Measurements from ENCODE around the gene UBE2O.

UBE2O gene

DNA sequence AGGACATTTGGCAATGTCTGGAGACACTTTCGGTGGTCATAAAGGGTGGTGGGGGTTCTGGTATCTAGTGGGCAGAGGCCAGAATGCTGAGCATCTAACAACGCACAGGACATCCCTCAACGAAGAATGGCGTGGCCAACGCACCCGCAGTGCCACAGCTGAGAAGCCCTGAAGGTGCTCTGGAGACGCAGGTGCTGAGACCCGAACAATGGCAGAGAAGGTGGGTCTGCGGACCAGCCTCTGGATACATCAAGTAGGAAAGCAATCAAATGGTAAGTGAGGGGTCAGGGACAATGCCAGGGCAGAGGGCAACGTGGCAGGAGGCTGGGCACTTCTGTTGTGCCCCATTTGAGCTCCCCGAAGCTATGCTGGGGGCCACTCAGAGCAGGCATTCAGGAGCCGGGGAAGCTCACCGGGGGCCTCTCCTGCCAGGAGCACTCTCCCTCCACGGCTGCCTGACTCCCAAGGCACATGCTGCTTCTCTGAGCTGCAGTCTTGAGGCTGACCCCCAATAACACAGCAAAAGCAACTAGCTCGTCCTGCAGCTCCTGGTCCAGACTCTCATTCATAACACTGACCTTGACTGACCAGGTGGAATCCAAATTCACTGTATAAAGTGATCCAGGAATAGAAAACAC lies 42.5 kb downstream of the UBE2O start:
- DNase-seq: no peak

DNA sequence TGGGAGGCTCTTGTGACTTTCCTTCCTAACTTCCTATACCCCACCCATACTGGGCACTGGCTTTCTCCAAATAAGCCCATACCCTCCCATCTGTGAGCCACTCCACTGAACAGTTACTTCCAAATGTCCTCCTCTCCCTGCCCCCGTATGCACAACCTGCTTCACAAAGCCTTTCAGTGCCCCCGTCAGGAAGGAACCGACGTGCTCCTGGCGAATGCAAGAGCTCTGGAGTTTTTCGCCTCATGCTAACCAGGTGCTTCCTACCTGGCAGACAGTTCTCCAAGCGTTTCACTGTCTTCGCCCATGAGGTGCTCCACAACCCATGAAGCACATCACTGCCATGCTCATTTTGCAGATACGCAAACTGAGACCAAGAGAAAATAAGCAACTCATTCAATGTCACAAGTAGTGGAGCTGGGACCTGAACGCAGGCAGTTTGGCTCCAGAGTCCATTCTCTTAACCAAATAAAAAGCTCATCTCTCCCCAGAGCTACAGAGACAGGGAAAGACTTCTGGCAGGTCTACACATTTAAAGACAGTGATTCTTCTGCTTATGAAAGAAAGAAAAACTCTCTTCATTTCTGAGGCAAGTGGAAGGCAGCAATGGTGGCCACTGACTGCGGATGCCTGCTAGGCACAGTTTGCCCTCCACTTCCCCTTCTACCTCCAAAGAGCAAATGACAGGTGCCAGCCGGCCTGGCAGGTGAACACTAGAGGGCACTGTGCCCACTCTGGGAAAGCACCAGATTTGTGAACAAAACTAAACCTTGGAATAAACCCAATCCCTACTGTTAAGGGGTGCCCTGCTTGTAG lies 44.7 kb downstream of the UBE2O start:
- peak; percentile 22 for DNase-seq

DNA sequence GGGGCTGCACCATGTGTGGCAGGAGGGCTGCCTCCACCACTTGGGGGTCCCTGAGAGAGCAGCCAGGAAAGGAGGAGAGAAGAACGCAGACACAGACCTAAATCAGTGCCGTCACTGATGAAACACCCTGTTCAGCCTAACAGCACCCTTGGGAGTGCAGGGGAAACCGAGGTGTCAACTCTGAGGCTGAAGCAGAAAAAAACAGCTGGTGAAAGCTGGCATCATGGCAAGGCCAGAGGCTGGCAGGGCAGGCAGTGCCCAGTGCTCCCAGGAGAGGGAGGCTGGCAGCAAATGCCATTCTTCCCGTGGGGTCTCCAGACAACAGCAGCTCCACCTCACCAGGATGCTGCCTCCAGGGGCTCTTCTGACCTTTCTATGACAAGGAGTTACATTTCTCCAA lies 45.4 kb downstream of the UBE2O start:
- no peak for DNase-seq

DNA sequence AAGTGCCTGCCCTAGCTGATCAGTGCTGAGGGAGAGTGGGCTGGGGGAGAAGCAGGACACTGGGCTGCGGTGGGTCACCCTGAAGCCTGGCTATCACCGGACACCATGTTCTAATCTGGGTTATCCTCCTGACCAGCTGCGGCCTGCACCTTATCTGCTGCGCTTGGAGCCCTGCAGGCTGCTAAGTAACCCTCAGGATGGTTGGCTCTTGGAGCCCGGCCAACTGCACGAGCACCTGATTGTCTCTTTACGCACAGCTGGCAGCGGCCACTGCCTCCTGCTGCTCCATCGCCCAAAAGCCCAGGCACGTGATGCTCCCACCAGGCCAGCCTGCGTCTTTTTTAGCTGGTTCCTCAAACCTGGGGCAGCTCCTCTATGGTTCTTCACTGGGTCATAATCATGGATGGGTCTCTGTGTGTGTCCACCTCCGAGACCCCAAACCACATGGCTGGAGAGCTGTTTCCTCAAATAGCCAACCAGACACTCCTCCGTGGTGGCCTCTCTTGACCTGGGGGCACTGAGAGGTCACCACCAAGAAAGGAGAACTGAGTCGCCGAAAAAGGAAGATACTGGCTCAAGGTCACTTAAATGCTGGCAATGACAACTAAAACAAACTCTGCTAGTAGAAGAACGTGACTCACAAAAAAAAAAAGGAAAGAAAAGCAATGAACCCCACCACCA lies 46.8 kb downstream of the UBE2O start:
- DNase-seq: peak; percentile 80

DNA sequence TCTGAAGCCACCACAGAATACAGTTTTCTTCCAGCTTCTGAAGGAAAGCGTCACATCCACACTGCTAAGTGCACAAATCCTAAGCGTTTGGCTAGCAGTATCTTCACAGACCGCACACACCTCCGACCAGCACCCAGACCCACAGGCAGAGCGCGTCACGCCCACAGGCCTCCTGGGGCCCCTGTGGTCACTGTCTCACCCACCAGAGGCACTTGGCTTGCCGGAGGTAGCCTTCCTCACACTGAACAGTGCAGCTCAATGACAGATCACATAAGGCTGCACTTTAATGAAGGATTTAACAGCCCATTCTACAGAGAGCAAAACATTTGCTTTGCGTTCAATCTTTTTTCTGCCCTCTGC lies 47.4 kb downstream of the UBE2O start:
- no peak for DNase-seq

DNA sequence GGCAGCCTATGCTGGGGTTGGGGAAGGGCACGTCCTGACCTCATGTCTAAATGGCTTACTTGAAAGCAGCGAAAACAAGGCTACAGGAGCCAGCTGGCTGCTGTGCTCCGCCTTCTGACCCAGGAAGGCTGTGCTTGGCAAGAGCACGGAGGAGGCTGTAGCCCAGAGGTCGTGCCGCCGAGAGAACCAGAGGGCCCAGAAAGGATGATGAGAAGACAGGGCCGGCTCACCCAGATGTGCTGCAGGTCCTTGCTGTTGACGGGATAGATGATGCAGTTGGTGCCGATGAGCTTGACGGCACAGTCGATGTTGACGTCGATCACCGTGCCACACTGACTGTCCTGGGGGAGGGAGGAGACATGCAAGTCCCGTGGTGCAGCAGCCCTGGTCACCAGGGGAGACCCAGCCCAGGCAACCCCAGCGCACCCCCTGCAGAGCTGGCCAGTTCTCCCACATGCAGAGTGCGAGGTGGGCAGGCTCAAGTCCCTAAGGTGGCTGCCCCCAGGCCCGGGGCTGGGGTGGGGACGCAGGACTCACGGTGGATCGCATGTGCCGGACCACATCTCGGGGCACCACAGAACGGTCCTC lies 47.9 kb downstream of the UBE2O start:
- no peak for DNase-seq

DNA sequence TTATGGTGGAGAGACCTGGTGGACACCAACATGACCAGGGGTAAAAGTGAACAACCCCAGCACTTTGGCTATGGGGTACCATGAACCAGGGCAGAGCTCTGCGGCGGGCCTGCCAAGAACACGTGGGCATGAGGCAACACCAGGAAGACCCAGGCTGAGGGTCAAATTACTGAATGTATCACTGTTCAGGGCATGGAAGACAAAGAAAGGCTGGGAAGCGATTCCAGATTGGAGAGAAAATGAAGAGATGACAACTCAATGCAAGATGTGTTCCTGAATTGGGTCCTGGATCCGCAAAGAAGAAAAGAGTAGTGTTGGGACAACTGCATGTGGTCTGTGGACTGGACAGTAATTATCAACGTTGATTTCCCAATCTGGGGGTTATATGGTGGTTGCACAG lies 48.7 kb downstream of the UBE2O start:
- DNase-seq: no peak

DNA sequence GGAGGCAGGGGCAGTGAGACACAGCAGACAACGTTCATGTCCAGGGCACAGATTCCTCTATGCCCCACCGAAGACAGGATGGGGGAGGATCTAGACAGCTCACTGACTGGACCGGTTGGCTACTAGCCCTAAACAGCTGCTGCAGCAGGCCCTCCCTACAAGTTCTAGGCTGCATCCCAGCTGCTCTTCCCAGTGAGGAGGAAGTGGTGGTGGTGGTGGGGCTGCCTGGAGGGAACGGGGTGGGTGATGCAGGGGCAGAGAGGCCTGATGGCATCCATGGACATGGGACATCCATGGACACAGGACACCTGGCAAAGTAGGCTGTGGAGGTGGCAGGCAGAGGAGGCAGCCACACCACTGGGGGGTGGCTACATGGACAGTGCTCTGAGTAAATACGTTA lies 50.2 kb downstream of the UBE2O start:
- DNase-seq: no peak

DNA sequence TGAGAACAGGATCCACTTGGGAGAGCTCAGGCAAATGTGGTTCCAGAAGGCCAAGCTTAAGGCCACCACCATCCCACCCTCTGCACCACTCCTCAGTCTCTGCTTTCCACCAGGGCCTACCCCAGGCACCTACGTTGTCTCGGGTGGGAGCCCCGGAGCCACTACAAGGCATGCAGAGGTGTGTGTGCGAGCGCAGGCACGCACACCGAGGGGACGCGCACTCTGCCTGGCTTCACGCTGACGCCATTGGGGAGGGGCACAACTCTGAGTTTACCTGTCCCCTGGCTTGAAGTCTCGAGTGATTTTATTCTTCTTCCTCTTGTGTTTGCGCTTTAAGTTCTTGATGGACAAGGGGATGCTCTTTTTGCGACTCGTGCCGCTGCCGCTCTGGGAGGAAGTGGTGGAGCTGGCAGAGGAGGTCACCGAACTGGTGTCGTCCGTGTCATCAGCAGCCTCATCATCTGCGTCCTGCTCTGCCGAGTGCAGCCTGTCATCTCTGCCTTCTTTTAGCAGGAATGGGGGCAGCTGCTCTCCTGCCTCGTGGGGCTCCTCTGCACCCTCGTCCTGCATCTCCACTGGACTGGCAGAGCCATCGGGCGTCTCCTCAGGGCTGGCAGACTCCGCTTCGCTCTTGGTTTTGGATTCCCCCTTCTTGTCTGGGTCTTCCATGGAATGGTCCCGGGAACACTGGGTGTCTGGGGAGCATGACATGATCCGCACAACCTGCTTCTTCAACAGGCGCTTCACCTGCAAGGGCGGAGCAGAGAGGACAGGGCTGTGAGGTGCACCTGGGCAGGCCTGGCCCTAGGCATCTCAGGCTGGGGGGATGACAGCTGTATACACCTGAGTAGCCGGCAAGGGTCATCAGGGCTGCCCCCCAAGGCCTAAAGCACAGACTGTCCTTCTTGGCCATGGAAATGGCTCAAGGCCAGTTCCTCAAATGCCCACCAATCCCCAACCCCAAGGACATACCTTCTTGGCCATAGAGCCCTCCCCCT lies 53.5 kb downstream of the UBE2O start:
- no peak for DNase-seq

DNA sequence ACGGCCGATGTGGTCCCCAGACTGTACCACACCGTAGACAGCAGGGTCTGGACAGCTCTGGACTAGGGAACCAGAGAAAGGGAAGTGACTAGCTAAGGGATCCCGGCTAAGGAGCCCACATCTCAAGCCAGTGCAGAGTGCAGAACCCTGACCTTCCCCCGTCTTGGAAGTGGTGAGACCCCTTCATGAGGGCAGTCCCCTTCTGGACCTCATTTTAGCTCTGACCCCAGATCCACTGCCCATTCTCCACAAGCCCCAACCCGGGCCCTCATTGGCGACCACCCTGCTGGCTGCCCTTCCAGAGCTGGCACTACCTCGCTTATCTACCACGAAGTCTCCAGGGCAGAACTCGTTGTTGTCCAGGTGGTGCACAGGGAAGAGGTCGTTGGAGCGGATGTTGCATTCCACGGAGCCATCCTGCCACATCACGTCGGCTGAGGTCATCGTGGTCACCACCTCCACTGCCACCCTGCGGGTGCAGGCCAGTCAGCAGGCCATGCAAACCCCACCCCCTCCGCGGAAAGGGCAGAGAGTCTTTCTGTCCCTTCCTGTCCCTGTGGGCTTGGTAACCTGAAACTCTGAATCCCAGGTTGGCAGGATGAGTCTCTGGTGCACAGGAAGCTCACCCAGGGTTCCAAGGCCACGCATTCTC lies 54.3 kb downstream of the UBE2O start:
- DNase-seq: no peak

DNA sequence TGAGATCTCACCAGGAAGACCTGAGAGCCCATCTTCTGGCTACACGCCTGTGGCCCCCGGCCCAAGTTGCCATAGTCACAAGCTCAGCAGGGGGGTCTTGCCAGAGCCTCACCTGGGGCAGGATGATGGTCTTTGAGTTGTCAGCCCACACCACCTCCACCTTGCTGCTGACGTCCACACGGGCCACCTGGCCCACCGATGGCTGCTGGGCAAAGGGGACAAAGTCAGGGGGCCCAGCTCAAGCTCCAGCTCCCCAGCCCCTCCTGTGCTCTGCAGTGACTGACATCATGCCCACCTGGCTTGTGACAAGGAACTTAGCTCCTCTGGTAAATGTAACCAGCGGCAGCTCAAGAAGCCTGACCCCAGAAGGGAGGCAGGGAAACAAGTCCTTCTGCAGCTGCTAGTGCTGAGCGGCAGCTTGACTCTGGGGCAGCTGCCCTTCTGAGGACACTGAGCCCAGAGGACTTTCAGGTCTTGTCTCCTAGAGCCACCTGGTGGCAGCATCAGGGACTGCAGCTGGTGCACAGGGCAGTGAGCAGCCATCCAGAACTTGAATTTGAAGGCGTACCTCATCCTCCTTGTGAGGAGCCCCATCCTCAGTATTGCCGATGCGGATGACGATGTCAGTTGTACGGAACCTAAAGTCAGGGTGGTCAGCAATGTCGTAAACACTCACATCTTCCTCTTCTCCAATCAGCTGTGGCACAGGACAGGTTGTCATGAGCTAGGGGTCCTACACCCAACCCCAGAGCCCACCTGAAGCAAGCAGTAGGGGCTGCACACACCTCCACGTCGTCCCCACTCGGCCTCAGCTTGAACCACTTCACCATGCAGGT lies 55.0 kb downstream of the UBE2O start:
- peak; percentile 58 for DNase-seq

DNA sequence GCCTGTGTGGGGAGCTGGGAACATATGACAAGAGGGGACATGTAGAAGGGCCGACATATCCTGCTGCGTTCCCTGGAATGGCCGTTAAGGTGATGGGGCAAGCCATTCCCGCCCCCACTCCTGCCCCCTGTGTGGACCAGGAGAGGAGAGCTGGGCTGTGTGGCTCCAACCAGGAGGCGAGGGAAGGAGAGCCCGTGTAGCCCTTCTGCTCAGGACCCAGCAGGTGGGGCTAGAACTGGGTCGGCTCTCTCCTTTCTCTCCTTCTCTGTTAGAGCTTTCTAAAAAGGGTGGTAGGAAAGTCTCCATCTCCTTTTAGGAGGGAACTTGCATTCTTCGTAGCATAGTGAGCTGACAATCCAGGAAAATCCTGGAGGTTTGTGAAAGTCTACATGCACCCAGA lies 55.8 kb downstream of the UBE2O start:
- no peak for DNase-seq

DNA sequence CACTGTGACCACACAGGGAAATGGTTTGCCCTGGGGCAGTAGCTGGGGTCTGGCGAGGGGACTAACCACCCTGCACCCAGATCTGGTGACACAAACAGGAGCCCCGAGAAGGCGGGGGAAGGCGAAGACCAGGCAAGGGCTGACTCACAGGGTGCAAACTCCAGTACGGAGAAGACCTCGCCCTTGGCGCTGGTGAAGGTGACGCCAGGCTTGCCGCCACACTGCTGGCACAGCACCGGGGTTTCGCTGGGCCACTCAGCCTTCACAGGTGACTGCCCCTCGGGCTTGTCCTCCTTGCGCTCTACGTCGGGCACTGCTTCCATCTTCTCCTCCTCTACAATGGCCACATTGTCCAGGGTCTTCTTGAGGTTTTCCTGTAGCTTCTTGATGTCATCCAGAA lies 57.0 kb downstream of the UBE2O start:
- no peak for DNase-seq

DNA sequence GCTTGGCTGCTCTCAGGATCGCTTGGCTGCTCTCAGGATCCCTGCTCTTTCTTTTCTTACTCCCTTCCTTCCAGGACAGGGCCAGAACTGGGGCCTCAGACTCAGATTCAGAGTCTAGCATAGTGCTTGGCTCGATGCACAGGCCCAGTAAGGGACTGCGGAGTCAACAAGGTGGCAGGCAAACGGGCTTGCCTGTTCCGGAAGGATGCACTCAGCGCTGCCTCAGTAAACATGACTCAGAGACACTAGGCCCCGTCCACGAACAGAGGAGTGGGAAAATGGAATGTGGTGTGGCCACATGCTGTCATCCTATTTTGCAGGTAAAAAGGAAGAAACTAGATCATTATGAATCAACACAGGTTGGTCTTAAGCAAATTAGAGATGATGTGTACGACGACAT lies 58.8 kb downstream of the UBE2O start:
- DNase-seq: peak; percentile 47

DNA sequence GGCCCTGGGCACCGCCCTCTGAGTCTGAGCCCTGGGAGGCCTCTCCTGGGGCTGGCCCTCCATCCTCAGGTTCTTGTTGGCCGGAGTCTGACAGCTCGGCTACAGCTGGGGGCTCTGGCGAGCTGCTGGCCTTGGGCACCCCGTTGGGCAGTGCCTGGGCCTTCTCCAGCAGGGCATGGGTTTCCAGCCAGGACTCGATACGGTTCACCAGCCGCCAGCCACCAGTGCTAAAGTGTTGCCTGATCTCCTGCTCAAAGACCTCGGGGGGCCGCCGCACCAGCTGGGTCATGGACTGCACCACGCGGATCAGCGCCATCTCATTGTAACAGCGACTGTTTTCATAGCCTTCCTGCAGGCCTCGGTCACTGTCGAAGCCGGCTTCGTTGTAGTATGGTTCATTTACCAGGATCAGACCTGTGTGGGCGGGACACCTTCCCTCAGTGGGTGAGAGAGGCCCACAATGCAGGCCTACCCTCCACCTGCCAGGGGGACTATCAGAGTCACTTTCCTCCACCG lies 61.7 kb downstream of the UBE2O start:
- DNase-seq: no peak

DNA sequence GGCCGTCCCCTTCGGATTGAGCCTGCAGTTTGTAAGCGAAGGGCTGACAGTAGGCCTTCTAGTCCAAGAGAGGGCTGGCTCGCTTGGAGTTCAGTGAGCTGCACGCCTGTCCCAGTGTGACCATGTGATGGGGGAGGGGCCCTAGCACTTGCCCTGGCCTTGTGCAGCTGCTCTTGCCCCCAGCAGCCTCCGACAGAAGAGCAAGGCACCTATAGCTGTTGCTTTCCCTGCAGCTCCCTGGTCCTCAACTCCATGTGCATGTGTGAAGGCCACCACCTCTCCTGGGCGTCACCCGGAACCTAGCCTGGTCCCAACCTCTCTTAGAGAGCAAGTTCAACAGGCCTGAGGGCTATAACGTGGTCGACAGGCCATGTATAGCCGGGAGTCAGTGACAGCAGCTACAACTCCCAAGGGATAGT lies 62.9 kb downstream of the UBE2O start:
- no peak for DNase-seq

DNA sequence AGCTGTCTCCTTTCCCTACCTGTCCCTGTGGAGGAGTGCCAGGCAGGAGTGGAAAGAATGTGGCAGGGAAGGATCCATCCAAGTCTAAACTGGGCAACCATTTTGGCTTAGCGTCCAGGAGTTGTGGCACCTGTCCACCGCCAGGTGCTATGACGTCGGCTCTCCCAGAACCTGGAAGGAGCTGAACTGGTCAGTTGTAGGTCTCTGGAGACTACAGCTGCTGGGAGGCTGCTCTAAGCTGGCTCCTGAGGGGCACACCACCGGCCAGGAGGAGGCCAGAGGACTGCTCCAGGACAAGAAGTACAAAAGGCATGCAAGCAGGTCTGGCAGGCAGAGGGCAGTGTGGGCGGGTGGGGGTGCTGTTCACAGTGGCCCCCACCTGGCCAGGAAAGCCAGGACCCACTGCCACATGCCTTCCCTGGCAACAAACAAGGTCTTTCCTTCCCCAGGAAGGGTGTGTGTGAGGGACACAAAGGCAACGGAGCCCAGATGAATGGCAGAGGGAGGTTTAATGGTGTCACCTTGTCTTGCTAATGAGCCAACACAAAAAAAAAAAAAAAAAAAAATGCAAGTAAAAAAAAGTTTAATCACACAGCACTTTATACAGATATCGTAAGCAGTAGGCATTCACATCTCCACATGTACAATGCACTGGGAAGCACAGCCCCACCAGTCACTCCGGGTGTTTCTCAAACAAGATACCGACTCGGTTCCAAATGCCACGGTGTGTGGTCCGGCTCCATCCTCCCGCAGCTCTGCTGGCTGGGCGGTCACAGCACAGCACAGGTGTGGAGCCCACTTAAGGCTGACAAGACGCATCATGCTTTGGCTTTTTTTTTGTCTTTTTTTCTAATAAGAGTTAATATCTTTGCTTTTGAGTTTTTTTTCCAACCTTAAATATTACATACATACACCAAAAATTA lies 63.7 kb downstream of the UBE2O start:
- no peak for DNase-seq

DNA sequence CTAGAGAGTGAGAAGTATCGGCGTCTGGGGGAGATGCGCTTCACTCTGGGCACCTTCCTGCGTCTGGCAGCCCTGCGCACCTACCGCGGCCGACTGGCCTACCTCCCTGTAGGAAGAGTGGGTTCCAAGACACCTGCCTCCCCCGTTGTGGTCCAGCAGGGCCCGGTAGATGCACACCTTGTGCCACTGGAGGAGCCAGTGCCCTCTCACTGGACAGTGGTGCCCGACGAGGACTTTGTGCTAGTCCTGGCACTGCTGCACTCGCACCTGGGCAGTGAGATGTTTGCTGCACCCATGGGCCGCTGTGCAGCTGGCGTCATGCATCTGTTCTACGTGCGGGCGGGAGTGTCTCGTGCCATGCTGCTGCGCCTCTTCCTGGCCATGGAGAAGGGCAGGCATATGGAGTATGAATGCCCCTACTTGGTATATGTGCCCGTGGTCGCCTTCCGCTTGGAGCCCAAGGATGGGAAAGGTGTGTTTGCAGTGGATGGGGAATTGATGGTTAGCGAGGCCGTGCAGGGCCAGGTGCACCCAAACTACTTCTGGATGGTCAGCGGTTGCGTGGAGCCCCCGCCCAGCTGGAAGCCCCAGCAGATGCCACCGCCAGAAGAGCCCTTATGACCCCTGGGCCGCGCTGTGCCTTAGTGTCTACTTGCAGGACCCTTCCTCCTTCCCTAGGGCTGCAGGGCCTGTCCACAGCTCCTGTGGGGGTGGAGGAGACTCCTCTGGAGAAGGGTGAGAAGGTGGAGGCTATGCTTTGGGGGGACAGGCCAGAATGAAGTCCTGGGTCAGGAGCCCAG lies 65.8 kb downstream of the UBE2O start:
- no peak for DNase-seq

Measured in NCI-H510A (cell line).